ENCODE results near the gene EPHB1.

EPHB1 gene

DNA sequence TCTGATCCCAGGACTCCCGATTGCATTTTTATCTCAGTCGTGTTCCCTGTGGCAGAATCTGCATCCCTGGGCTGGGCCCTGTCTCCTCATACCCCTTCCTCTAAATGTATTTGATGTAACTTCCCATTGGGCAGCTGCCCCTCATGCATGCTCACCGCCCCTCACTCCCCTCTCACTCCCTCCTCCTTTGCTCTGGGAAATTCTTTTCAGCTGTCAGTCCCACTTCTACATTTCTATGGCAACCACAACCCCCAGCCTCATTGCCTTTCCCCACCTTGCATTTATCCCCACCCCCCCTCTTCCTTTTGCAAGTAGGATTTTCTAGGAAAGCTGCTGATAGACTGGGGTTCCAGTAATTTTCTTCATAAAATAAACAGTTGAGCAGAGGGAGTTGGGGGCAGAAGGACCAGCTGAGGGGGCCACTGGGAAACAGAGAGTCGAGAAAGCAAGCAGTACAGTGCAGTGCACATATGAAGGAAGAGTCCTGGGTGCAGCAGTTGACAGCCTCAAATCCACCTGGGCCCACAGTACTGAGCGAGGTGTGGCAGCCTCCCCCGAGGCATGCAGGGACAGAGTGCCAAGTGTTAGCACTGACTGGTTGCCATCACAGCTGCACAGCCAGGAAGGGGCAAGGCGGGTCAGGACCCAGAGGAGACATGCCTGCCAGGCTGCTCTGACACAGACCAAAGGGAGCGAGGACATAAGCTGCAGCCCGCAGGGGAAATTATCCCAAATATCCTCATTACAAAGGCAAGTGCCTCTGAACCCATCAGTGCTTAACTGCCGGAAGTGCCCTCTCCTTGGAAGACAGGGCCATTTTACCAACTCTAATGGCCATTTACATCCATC is 476.3 kb downstream of the EPHB1 start:
- DNase-seq = no peak

DNA sequence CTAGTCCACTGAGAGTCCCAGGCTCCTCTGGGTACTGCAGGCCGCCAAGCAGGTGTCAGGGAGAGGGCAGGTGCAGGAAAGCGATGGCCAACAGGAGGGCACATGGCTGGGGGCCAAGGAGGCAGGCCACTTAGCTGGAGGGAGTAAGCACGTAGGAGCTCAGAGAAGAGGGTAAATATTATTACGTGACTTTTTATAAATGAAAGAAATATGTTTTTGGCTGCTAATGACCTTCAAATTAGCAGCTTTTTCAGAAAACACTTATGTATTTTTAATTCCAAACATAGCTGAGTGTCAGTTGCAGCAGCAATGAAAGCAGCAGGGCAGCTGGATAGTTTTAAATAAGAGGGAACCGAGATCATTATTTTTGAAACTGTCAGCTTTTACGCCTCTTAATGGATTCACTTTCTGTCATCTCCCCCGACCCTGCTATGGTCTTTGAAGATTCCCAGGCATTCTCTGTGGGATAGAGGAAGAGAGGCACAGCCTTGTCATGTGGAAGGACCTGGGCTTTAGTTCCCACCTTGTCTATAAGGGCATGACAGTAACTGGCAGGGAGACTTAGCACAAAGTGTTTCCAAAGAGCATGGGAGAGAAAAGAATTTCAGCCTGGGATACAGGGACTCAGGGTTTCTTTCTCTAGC is 477.1 kb downstream of the EPHB1 start:
- no peak for DNase-seq

DNA sequence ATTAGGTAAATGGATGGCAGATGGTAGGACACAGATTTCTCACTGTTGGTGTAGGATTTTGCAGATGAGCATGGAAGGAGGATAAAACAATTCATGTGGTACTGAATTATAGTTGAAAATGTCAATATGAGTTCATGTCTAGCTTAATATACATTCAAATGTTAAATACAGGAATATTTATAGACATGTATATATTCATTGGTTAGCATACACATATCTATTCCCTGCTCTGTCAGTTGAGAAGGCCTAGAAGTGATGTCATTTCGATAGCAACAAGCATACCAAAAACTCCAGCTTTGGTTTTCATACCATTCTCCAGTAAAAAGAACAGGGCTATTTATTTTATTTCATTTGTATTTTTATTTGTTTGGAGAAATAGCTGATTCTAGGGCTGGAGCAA is 497.1 kb downstream of the EPHB1 start:
- no peak for DNase-seq

DNA sequence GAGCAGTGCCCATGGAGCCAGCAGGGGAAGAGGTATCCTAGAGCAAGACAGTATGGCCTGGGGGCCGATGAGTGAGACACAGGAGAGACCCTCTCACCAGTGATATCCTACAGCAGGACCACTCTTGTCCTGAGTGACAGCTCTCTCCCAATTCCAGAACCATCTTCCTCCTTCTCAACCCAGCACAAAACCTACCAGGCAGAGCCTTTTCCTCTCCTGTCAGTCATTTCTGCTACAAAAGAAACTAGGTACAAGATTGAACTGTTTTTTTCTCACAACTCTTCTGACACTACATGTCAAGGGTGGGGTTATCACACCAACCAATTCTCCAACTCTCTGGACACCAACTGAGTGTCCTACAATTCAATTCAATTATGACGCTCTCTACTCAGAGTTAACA is 506.6 kb downstream of the EPHB1 start:
- DNase-seq = no peak

DNA sequence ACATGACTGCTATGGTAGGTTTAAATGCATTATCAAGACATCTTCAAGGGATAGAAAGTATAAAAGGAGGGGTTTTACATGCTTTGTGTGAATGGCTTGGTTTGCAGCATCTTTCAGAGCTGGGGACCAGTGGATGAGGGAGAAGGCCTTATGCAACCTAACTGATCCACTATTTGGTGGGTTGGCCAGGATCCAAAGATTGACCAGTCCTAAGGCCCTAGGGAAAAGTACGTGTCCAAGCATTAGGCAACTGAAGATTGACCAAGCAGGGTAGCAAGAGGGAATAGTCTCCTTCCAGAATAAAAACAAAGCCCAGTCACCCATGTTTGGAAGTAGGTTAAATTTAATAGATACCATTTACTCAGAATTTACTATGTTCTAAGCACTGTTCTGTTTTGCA is 509.3 kb downstream of the EPHB1 start:
- DNase-seq = no peak

Measured in suppressor macrophage (primary cell).